ENCODE measurements around the gene MYO5B. TPM values are rescaled to one million over a fixed set of nuclear protein-coding genes. Genes with fewer than 3 reads are reported as not detected.

The MYO5B gene
- total and polyA plus RNA-seq, 9 of the 15 experiments (the other 6 are each of a cell fraction or from before 2014, with no cell fraction given) = 0.07 to 0.42 (median 0.28) TPM

DNA sequence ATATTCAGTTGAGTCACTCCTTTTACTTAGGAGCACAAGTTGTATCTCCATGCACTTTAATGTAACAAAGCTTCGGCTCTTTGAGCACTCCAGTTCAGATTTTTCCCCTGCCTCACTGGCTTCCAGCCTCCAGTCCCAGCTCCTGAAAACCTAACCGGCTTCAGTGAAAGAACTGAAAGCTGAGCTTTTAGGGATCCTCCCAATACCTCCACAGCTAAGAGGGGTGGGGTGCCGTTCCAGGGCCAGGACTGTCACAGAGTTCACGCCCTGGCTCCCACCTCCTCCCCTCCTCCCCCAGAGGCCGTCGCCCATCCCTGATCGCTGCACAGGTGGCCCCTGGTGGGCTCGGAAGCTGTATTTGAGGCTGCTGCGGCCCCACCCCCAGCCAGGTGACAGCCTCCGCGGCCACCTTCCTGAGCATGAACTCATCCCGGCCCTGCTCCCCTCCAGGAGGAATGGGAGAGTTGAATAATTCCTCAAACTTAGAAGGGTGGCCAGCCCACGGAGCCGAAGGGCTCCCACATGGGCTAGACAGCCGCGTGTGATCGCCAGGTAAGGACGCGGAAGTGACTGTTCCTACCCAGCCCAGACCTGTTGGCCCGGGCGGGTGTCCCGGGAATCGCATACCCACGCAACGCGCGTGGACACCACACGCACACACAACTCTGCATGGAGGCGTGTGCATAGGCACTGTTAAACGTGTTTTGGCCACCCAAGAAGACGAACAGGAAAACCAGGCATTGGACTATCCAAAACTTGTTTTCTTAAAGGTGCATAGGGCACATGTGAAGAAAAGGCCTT lies 1.8 kb downstream of the MYO5B start:
- H3K79me2 ChIP-seq (ENCODE audit: control insufficient read depth, insufficient read depth, low read length) = no peaks in the 10 kb centered on the region
- no peak overlapping the region for H3K4me3 ChIP-seq
- TF ChIP-seq NELFE (IDR thresholded peaks at IDR 0.05; ENCODE audit: insufficient read depth, insufficient read length) (no peak), NFYB (IDR thresholded peaks at IDR 0.05; ENCODE audit: extremely low read depth, insufficient read length) (no peak), ELF1 (tag; IDR thresholded peaks at IDR 0.05) (no peak), ZNF431 (CRISPR knock-in tag; IDR thresholded peaks at IDR 0.05) (no peak), PURB (CRISPR knock-in tag; IDR thresholded peaks at IDR 0.05; ENCODE audit: low read depth) (no peak), MBD2 (IDR thresholded peaks at IDR 0.05; ENCODE audit: borderline replicate concordance, low read depth) (no peak)
- TF ChIP-seq, protein P1, sequence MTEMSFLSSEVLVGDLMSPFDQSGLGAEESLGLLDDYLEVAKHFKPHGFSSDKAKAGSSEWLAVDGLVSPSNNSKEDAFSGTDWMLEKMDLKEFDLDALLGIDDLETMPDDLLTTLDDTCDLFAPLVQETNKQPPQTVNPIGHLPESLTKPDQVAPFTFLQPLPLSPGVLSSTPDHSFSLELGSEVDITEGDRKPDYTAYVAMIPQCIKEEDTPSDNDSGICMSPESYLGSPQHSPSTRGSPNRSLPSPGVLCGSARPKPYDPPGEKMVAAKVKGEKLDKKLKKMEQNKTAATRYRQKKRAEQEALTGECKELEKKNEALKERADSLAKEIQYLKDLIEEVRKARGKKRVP (CRISPR knock-in tag; IDR thresholded peaks at IDR 0.05) = no peak
- ChIA-PET POLR2A (no interaction called here), CTCF (ENCODE audit: low intra/inter-chr PET ratio) (no interaction called here)
- 39% methylated on average over 17 of the region's 31 CpGs for WGBS (ENCODE audit: insufficient coverage, low coverage, missing lambda C conversion rate)
- no peaks in the 10 kb centered on the region for H3K36me3 ChIP-seq (ENCODE audit: control insufficient read depth, insufficient read depth, low read length)
- in situ Hi-C loops (cut with MboI) (no loop called here), intact Hi-C loops (cut with micrococcal nuclease) (loop anchor here (10.0 kb wide), 1 partner anchor 138 kb away; no protein-coding TSS in a partner anchor)
- H3K4me2 ChIP-seq (ENCODE audit: insufficient read depth, low read length) = no peak overlapping the region
- H2AFZ ChIP-seq (ENCODE audit: low read depth, low read length) = no peak overlapping the region
- ATAC-seq = no peak
- peaks cover 0 to 26% of the 10 kb centered on the region in 2 experiments; a peak in 3 of 5 replicates for H3K27me3 ChIP-seq (ENCODE audit: control insufficient read depth in 2 of 2, insufficient read depth in 2 of 2, low read length in 2 of 2)
- H3K9ac ChIP-seq (ENCODE audit: insufficient read depth in 1 of 2, low read depth in 2 of 2, low read length in 2 of 2) = no peak overlapping the region
- FAIRE-seq = no peak
- no peak for DNase-seq (ENCODE audit: extremely low read depth in 1 of 4, low spot score in 3 of 4)
- no peaks in the 10 kb centered on the region for H4K20me1 ChIP-seq (replicated peaks; ENCODE audit: control insufficient read depth, insufficient read depth, low read length)
- peaks cover 0 to 13% of the 10 kb centered on the region in 2 experiments; a peak in 1 of 5 replicates for H3K4me1 ChIP-seq (replicated peaks in 1 of 2; ENCODE audit: control insufficient read depth in 2 of 2, insufficient read depth in 2 of 2, low read length in 2 of 2)
- no TSS peak for BruUV-seq (replicated peaks)
- H3K27ac ChIP-seq (ENCODE audit: extremely low read depth, low read depth, low read length) = no peak overlapping the region
- H3K9me1 ChIP-seq (ENCODE audit: control insufficient read depth, insufficient read depth, low read length) = no peaks in the 10 kb centered on the region
- H3K9me3 ChIP-seq (replicated peaks; ENCODE audit: control insufficient read depth, insufficient read depth, low read depth, low read length) = no peaks in the 10 kb centered on the region
